ENCODE data around the gene CASP12. TPM values are rescaled to one million over a fixed set of nuclear protein-coding genes. Genes with fewer than 3 reads are reported as not detected.

The CASP12 gene
- total RNA-seq, 1 donor from 2014 or later, result not detected

DNA sequence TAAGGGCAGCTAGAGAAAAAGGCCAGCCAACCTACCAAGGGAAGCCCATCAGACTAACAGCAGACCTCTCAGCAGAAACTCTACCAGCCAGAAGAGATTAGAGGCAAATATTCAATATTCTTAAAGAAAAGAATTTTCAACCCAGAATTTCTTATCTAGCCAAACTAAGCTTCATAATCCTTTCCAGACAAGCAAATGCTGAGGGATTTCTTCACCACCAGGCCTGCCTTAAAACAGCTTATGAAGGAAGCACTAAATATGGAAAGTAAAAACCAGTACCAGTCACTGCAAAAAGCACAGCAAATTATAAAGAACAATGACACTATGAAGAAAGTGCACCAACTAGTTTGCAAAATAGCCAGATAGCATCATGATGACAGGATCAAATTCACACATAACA, 30.6 kb upstream of the CASP12 start:
- peaks cover 2% of the 10 kb centered on the region for H3K27me3 Mint-ChIP-seq (ENCODE audit: low read depth)
- no peaks in the 10 kb centered on the region for H3K4me1 Mint-ChIP-seq
- no peak for TF ChIP-seq CTCF (conservative IDR thresholded peaks at IDR 0.05)
- no peak for DNase-seq (ENCODE audit: low read depth, low spot score)
- H3K4me3 Mint-ChIP-seq, result no peak overlapping the region
- no peak overlapping the region for H3K27ac Mint-ChIP-seq (ENCODE audit: unreplicated experiment)
- peaks cover 26% of the 10 kb centered on the region for H3K9me3 Mint-ChIP-seq
- H3K36me3 Mint-ChIP-seq (ENCODE audit: low read depth), result no peaks in the 10 kb centered on the region

DNA sequence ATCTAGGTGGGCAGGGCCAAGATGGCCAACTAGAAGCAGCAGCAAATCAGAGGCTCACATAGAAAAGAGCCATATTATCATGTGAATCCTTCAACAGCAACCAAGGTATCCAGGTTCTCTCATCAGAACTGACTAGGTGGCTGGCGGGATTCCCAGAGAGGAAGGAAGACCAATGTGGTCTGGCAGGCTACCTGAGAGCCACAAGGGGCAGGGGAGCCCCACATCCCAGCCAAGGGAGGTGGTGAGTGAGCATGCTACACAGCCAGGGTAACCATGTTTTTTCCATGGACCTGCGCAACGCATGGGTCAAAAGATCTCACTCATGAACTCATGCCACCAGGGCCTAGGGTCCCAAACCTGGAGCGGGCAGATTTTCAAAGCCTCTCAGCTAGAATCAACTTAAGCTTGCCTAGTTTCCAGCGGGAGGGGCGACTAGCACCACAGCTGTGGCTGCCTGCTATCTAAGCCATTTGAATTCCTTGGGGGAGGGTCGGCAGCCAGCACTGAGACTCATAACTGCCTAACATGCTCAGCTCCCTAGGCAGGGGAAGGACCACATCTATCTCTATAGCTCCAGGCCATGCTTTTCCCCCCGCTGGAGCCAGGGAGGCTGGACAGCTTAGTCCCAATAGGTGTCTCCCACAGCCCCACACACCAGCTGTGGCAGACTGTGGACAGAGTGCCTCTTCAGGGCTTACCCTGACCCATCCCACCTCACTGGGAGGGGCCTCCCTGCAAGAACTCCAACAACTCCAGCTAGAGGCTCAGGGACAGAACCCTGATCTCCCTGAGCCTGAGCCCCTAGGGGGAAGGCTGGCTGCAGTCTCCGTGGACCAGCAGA, 28.7 kb upstream of the CASP12 start:
- peaks cover 5% of the 10 kb centered on the region for H3K27me3 Mint-ChIP-seq (ENCODE audit: low read depth)
- no peak overlapping the region for H3K4me3 Mint-ChIP-seq
- DNase-seq (ENCODE audit: low read depth, low spot score), result no peak
- H3K9me3 Mint-ChIP-seq, result peaks cover 18% of the 10 kb centered on the region
- H3K36me3 Mint-ChIP-seq (ENCODE audit: low read depth), result no peaks in the 10 kb centered on the region
- no peaks in the 10 kb centered on the region for H3K4me1 Mint-ChIP-seq
- H3K27ac Mint-ChIP-seq (ENCODE audit: unreplicated experiment), result no peak overlapping the region
- no peak for TF ChIP-seq CTCF (conservative IDR thresholded peaks at IDR 0.05)

GRCh38 chr11:104925850-104926249, 27.6 kb upstream of the CASP12 start:
- Mint-ChIP-seq H3K9me3 (peaks cover 17% of the 10 kb centered on the region), H3K27ac (ENCODE audit: unreplicated experiment) (no peak overlapping the region), H3K27me3 (ENCODE audit: low read depth) (peaks cover 9% of the 10 kb centered on the region), H3K36me3 (ENCODE audit: low read depth) (no peaks in the 10 kb centered on the region), H3K4me3 (no peak overlapping the region), H3K4me1 (no peaks in the 10 kb centered on the region)
- no peak for TF ChIP-seq CTCF (conservative IDR thresholded peaks at IDR 0.05)
- no peak for DNase-seq (ENCODE audit: low read depth, low spot score)

GRCh38 chr11:104918113-104918824, 20.0 kb upstream of the CASP12 start:
- H3K27ac Mint-ChIP-seq (ENCODE audit: unreplicated experiment), result peak overlapping the region; percentile 3
- DNase-seq (ENCODE audit: low read depth, low spot score), result no peak
- H3K4me3 Mint-ChIP-seq, result no peak overlapping the region

More at GRCh38 chr11:104918113-104918824, 20.0 kb upstream of the CASP12 start:
- peaks cover 7% of the 10 kb centered on the region for H3K27me3 Mint-ChIP-seq (ENCODE audit: low read depth)
- H3K36me3 Mint-ChIP-seq (ENCODE audit: low read depth), result no peaks in the 10 kb centered on the region
- no peaks in the 10 kb centered on the region for H3K9me3 Mint-ChIP-seq
- no peaks in the 10 kb centered on the region for H3K4me1 Mint-ChIP-seq
- TF ChIP-seq CTCF (conservative IDR thresholded peaks at IDR 0.05), result no peak

Measured in neural crest cell (in vitro differentiated cells).